Measurements from ENCODE around the gene TSGA10IP.

DNA sequence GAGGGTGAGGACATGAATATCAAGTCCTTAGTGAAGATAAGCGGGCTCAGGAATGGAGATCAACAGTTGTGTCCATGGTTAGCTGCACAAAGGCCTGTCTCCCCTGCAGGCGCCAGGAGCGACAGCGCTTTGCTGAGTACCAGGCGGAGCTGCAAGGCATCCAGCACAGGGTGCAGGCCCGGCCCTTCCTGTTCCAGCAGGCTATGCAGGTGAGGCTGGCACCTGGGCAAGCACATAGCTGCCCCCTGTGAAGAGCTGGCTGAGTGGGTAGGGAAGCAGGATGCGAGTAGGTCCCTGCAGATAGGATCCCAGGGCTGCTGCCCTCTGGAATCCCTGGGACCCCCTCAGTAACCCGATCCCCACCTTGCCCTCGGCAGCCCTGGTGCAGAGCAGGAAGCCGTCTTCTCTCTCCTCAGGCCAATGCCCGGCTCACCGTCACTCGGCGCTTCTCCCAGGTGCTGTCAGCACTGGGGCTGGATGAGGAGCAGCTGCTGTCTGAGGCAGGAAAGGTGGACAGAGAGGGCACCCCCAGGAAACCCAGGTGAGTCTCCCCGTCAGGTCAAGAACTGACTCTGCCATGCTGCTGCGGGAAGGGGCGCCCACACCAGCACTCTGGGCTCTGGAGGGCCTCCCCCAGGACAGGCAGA lies 13.6 kb downstream of the TSGA10IP start:
- no peak for TF ChIP-seq GABPA (IDR thresholded peaks at IDR 0.05; ENCODE audit: low read depth)
- TF ChIP-seq, protein P1, sequence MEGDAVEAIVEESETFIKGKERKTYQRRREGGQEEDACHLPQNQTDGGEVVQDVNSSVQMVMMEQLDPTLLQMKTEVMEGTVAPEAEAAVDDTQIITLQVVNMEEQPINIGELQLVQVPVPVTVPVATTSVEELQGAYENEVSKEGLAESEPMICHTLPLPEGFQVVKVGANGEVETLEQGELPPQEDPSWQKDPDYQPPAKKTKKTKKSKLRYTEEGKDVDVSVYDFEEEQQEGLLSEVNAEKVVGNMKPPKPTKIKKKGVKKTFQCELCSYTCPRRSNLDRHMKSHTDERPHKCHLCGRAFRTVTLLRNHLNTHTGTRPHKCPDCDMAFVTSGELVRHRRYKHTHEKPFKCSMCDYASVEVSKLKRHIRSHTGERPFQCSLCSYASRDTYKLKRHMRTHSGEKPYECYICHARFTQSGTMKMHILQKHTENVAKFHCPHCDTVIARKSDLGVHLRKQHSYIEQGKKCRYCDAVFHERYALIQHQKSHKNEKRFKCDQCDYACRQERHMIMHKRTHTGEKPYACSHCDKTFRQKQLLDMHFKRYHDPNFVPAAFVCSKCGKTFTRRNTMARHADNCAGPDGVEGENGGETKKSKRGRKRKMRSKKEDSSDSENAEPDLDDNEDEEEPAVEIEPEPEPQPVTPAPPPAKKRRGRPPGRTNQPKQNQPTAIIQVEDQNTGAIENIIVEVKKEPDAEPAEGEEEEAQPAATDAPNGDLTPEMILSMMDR (IDR thresholded peaks at IDR 0.05; ENCODE audit: insufficient read depth, low read length), result no peak
- no peak for TF ChIP-seq POLR2AphosphoS5 (IDR thresholded peaks at IDR 0.05; ENCODE audit: low read depth)
- TF ChIP-seq, protein P2, sequence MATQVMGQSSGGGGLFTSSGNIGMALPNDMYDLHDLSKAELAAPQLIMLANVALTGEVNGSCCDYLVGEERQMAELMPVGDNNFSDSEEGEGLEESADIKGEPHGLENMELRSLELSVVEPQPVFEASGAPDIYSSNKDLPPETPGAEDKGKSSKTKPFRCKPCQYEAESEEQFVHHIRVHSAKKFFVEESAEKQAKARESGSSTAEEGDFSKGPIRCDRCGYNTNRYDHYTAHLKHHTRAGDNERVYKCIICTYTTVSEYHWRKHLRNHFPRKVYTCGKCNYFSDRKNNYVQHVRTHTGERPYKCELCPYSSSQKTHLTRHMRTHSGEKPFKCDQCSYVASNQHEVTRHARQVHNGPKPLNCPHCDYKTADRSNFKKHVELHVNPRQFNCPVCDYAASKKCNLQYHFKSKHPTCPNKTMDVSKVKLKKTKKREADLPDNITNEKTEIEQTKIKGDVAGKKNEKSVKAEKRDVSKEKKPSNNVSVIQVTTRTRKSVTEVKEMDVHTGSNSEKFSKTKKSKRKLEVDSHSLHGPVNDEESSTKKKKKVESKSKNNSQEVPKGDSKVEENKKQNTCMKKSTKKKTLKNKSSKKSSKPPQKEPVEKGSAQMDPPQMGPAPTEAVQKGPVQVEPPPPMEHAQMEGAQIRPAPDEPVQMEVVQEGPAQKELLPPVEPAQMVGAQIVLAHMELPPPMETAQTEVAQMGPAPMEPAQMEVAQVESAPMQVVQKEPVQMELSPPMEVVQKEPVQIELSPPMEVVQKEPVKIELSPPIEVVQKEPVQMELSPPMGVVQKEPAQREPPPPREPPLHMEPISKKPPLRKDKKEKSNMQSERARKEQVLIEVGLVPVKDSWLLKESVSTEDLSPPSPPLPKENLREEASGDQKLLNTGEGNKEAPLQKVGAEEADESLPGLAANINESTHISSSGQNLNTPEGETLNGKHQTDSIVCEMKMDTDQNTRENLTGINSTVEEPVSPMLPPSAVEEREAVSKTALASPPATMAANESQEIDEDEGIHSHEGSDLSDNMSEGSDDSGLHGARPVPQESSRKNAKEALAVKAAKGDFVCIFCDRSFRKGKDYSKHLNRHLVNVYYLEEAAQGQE (IDR thresholded peaks at IDR 0.05; ENCODE audit: insufficient replicate concordance, low read depth), result no peak

Data from HL-60 (cell line).